T47D (cell line): ENCODE results near the gene SRRT.
A peak's percentile ranks its signal among the peaks of the same experiment; 100 is the strongest.

Experiments
- DNase-seq, 2 experiments: peaks; one replicate each; pipeline versions ENCODE4 v3.0.0 to v3.0.0-alpha.2; 2011 to 2012; ENCODE audit warnings: low read depth in 1 of 2, low spot score in 1 of 2
- JUND ChIP-seq: IDR thresholded peaks from 2 replicates; pipeline ENCODE4 v1.6.1; 2012; ENCODE audit warnings: low read depth
- in situ Hi-C: cut with HindIII; loops from 2 replicates; pipeline ENCODE4 v1.10.0; 2016; ENCODE audit warnings: low sequenced_read_pairs, low pct_unique_long_range_greater_than_20kb

SRRT gene

DNA sequence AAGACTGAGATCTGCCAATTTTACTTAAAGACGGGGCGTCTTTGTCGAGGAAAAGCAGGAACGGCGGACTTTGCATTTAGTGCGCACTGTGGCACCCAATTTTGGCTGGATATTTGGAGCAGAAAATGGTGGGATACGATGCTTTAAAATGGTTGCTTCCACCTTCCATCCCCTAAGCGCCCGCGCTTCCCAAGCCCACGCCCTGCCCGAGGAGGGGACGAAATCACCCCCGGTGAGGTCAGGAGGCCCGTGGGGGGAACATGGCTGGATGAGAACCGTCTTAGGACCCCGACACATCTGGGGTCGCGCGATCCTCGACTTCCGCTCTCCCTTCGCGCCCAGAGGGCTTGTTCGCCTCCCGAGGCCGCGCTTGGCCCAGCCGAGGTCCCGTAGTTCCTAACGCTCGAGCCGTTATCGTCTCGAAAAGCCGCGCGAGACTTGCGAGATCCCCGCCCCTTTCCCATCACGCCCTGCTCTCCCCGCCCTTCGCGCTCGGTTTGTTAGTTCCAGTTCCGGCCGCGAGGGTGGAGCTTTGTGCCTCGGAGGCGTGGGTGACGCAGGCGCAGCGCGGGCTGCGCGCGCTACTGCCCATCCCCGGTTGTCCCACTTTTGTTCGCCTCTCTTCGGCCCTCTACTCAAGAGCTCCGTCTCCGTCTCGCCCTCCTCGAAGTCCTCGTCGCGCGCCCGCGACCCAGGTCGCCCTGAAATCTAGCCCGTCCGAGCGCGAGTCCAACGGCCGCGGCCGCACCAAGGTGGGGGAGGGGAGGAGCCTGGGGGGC is at the start of gene SRRT:
Gene SRRT, plus strand, starts transcription at position 527 of the 779 bp plus-strand sequence. CDS start 488 bp downstream, outside the sequence.
- DNase-seq, result peak; percentile 93 to 97
- TF ChIP-seq JUND, result no peak
- in situ Hi-C loops, result no loop called here

- no peak for DNase-seq
- TF ChIP-seq JUND, result no peak
- in situ Hi-C loops, result no loop called here
Observed at GRCh38 chr7:100825215-100825671, 49.7 kb upstream of the SRRT start.

DNA sequence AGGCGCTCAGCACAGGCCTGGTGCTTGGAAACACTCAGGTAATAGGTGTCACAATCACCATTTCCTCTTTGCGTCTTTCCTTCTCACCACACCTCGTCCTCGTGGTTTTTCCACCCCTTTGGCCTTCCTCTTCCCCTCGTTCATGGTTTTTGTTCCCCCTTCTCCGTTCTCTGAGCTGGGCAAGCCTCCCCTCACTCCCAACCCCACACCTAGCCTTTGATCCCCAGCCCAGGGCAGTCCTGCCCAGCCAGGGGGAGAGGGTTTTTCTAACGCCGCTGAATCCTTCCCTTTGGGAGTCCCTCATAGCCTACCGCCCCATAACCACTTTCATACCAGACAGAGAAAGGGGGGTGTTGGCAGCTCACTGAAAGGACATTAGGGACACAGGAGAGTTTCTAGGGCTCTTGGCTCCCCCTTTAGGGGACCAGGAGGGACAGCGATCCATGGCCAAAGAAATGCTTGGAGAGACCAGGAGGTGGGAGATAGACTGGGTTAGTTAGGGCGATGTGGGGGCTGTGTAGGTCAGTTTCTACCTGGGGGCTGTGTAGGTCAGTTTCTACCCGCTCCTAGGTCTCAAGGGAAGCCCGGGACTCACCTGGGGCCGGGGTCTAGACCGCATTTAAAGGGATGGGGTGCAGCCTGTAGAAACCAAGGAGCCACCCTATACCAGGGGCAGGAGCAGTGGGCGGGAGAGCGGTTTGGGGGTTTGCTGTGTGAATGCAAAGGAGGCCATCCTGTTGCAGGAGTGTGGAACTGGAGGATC is 49.0 kb upstream of the SRRT start:
- in situ Hi-C loops, result no loop called here
- no peak for TF ChIP-seq JUND
- DNase-seq, result peak in 1 of 2 experiments; percentile 48

DNA sequence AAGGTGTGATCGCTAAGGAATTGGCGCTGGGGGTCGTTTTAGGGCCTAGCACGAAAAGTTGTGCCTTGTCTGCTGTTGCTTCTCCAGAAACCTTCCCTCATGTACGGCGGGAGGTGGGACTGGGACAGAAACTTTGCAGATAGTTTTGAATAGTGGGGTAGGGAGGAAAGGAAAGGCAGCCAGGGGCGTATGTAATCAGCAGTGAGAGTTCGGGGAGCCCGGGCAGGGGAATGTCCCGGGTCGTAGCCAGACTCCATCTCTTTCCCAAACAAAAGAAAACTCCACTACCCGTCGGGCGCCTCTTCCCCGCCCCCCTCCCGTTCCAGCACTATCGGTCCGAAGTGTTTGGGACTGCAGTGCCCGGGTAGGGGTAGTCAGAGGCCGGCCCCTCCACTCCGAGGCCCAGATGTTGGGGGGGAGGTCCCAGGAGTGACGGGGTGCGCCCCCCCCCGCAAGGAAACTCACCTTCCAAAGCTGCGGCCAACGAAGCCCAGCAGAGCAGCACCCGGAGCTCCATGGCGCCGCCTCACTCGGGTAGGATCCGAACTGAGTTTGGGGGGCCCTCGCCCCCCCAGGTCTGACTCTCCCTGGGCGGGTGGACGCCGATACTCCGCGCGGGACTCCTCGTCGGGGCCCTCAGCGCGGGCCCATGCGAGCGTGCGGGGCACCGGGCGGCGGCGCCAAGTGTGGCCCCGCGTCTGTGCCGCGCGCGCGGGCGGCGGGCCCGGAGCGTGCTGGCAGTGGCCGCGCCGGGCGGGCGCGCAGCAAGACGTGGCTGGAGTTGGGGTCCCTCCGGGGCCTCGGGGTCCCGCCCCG is 48.2 kb upstream of the SRRT start:
- TF ChIP-seq JUND, result no peak
- no peak for DNase-seq
- in situ Hi-C loops, result no loop called here

- no peak for TF ChIP-seq JUND
- in situ Hi-C loops, result no loop called here
- peak; percentile 70 to 90 for DNase-seq
Observed at GRCh38 chr7:100827330-100828226, 47.3 kb upstream of the SRRT start, which contains the start of gene EPHB4. Gene EPHB4 (minus strand): TSS chr7:100827523. CDS start chr7:100827030, 493 bp downstream.

DNA sequence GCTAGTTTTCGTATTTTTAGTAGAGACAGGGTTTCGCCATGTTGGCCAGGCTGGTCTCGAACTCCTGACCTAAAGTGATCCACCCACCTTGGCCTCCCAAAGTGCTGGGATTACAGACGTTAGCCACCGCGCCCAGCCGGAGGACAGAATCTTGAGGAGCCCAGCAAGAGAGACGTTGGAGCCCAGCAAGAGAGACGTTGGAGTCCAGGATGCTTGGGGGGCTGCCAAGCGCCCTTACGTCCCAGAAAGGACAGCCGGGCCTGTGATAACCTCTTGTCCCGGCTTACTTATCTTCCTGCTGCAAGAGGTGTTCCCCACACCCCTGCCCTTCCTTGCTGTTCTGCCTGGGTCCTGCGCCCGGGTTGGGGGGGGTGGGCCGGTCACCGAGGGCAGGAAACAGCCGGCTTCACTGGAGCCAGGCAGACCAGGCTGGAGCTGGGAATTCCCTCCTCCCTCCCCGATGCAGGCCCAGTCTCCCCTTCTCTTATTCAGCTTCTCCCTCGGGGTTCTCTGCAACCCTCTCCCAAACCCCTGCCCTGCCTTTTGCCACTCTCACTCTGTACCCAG is 45.7 kb upstream of the SRRT start:
- in situ Hi-C loops, result no loop called here
- TF ChIP-seq JUND, result no peak
- no peak for DNase-seq

DNA sequence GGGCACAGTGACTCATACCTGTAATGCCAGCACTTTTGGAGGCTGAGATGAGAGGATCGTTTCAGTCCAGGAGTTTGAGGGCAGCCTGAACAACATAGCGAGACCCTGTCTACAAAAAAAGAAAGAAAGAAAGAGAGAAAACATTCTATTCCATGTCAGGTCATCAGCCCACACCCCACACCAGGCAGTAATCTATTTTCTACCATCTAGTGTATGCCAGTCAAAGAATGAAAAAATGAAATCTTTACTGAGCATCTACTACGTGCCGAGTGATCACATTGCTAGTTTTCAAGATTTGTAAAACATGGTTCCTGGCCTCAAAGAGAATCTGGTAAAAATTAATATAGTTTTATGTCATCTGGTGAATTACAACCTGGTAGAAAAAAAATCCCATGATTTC is 44.5 kb upstream of the SRRT start:
- no peak for DNase-seq
- TF ChIP-seq JUND, result no peak
- in situ Hi-C loops, result no loop called here

- DNase-seq, result no peak
- TF ChIP-seq JUND, result no peak
- in situ Hi-C loops, result no loop called here
Observed at GRCh38 chr7:100832281-100832633, 42.6 kb upstream of the SRRT start.

GRCh38 chr7:100835903-100836811 is 38.7 kb upstream of the SRRT start:
- DNase-seq, result no peak
- in situ Hi-C loops, result no loop called here

GRCh38 chr7:100836812-100837098 is 38.1 kb upstream of the SRRT start:
- in situ Hi-C loops, result no loop called here
- DNase-seq, result no peak
- TF ChIP-seq JUND, result no peak

More at GRCh38 chr7:100835903-100836811, 38.7 kb upstream of the SRRT start:
- no peak for TF ChIP-seq JUND
